ENCODE results near the gene SYT12.

Gene SYT12

DNA sequence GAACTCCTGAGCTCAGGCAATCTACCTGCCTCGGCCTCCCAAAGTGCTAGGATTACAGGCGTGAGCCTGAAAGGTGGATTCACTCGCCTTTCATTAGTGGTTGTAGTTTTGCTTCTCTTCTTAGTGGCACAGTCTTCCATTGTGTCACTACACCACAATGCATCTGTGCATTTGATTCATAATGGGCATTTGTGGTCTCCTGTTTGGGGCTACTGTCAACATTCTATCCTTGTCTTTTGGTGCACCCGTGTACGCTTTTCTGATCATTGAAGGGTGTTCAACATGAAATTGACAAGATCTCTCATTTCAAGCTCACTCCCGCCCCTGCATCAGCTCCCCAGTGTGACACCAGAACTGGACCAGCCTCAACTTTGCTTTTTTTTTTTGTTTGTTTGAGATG lies 2.0 kb upstream of the SYT12 start:
- Histone ChIP-seq H2AFZ (ENCODE audit: low read depth, low read length) (no peak overlapping the region), H3K36me3 (ENCODE audit: insufficient read depth, low read length) (no peaks in the 10 kb centered on the region), H3K27ac (ENCODE audit: low read length) (no peak overlapping the region), H3K9ac (ENCODE audit: low read depth, low read length) (no peak overlapping the region), H3K27me3 (ENCODE audit: insufficient read depth, low read length, poor library complexity) (peaks cover 4% of the 10 kb centered on the region), H3K4me3 (ENCODE audit: low read depth in 1 of 2, low read length in 2 of 2) (no peak overlapping the region), H4K20me1 (ENCODE audit: insufficient read depth, low read length) (peaks cover 14% of the 10 kb centered on the region), H3K4me1 (ENCODE audit: insufficient read depth, low read length) (peaks cover 17% of the 10 kb centered on the region), H3K79me2 (ENCODE audit: insufficient read depth, low read length) (no peaks in the 10 kb centered on the region), H3K9me3 (ENCODE audit: insufficient read depth, low read length, severe bottlenecking) (no peaks in the 10 kb centered on the region), H3K4me2 (ENCODE audit: insufficient read depth, low read length) (no peak overlapping the region)
- no peak for ATAC-seq (ENCODE audit: insufficient read depth, low read depth)
- no peak for DNase-seq
- TF ChIP-seq, protein P1, sequence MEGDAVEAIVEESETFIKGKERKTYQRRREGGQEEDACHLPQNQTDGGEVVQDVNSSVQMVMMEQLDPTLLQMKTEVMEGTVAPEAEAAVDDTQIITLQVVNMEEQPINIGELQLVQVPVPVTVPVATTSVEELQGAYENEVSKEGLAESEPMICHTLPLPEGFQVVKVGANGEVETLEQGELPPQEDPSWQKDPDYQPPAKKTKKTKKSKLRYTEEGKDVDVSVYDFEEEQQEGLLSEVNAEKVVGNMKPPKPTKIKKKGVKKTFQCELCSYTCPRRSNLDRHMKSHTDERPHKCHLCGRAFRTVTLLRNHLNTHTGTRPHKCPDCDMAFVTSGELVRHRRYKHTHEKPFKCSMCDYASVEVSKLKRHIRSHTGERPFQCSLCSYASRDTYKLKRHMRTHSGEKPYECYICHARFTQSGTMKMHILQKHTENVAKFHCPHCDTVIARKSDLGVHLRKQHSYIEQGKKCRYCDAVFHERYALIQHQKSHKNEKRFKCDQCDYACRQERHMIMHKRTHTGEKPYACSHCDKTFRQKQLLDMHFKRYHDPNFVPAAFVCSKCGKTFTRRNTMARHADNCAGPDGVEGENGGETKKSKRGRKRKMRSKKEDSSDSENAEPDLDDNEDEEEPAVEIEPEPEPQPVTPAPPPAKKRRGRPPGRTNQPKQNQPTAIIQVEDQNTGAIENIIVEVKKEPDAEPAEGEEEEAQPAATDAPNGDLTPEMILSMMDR (IDR thresholded peaks at IDR 0.05; ENCODE audit: borderline replicate concordance, extremely low read depth, low read length, poor library complexity, severe bottlenecking) = no peak
- TF ChIP-seq EZH2 (IDR thresholded peaks at IDR 0.05; ENCODE audit: borderline replicate concordance, low read depth, low read length, severe bottlenecking) = no peak

DNA sequence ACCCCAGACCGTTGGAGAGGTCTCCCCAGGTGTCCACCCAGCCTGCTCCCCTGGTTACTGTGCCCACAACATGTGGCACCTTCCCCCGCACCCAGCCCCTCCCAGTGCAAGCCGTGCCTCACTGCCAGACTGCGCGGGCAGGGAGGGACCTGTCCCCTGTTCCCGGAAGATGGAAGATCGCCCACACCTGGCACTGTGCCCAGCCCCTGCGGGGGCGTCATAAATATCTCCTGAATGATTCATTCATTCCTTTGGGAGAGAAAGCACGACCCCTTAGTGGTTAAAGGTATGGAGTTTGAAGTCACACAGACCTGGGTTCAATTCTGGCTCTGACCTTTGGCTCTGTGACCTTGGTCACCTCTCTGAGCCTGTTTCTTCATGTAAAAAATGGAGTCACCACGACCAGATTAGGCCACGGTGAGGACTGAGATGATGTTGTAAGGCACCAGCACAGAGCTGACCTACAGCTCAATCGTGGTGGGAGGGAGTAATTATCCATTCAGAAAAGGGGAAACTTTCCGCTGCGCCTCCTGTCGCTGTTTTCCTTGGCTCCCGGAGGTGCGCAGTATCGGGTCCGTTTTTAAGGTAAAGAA lies 497 bp upstream of the SYT12 start:
- Histone ChIP-seq H3K27ac (ENCODE audit: low read length) (no peak overlapping the region), H3K4me2 (ENCODE audit: insufficient read depth, low read length) (no peak overlapping the region), H3K9ac (ENCODE audit: low read depth, low read length) (no peak overlapping the region), H3K4me1 (ENCODE audit: insufficient read depth, low read length) (peaks cover 17% of the 10 kb centered on the region), H3K27me3 (ENCODE audit: insufficient read depth, low read length, poor library complexity) (peaks cover 4% of the 10 kb centered on the region), H4K20me1 (ENCODE audit: insufficient read depth, low read length) (peaks cover 14% of the 10 kb centered on the region), H3K9me3 (ENCODE audit: insufficient read depth, low read length, severe bottlenecking) (no peaks in the 10 kb centered on the region), H3K79me2 (ENCODE audit: insufficient read depth, low read length) (no peaks in the 10 kb centered on the region), H3K4me3 (ENCODE audit: low read depth in 1 of 2, low read length in 2 of 2) (no peak overlapping the region), H2AFZ (ENCODE audit: low read depth, low read length) (no peak overlapping the region), H3K36me3 (ENCODE audit: insufficient read depth, low read length) (no peaks in the 10 kb centered on the region)
- no peak for ATAC-seq (ENCODE audit: insufficient read depth, low read depth)
- DNase-seq = no peak
- TF ChIP-seq, protein P1 (IDR thresholded peaks at IDR 0.05; ENCODE audit: borderline replicate concordance, extremely low read depth, low read length, poor library complexity, severe bottlenecking) = no peak
- TF ChIP-seq EZH2 (IDR thresholded peaks at IDR 0.05; ENCODE audit: borderline replicate concordance, low read depth, low read length, severe bottlenecking) = no peak

DNA sequence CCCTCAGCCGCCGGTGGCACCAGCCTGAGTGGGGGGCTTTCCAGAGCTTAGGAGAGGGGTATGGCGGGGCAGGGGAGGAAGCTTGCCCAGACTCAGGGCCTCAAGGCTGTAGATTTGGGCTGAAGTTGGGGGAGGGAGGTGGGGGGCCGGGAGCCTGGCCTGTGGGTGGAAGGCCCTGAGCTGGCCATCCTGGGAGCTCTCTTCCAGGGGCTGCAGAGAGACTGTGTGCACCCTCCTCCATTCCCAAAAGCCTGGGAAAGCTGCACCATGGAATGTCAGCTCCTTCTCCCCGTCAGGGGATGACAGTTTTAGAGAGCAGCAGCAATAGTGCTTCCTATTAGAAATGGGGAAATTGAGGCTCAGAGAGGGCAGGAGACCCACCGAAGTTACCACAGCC lies 1.0 kb downstream of the SYT12 start:
- no peak overlapping the region for H2AFZ ChIP-seq (ENCODE audit: low read depth, low read length)
- no peak overlapping the region for H3K9ac ChIP-seq (ENCODE audit: low read depth, low read length)

More for the DNA sequence above, 1.0 kb downstream of the SYT12 start:
- H3K27ac ChIP-seq (ENCODE audit: low read length) = no peak overlapping the region
- H4K20me1 ChIP-seq (ENCODE audit: insufficient read depth, low read length) = peaks cover 14% of the 10 kb centered on the region
- H3K4me1 ChIP-seq (ENCODE audit: insufficient read depth, low read length) = peaks cover 17% of the 10 kb centered on the region
- DNase-seq = no peak
- H3K79me2 ChIP-seq (ENCODE audit: insufficient read depth, low read length) = no peaks in the 10 kb centered on the region
- no peak overlapping the region for H3K4me2 ChIP-seq (ENCODE audit: insufficient read depth, low read length)
- ATAC-seq (ENCODE audit: insufficient read depth, low read depth) = no peak
- peaks cover 9% of the 10 kb centered on the region for H3K27me3 ChIP-seq (ENCODE audit: insufficient read depth, low read length, poor library complexity)
- H3K4me3 ChIP-seq (ENCODE audit: low read depth in 1 of 2, low read length in 2 of 2) = no peak overlapping the region
- H3K9me3 ChIP-seq (ENCODE audit: insufficient read depth, low read length, severe bottlenecking) = no peaks in the 10 kb centered on the region
- no peak for TF ChIP-seq EZH2 (IDR thresholded peaks at IDR 0.05; ENCODE audit: borderline replicate concordance, low read depth, low read length, severe bottlenecking)
- TF ChIP-seq, protein P1 (IDR thresholded peaks at IDR 0.05; ENCODE audit: borderline replicate concordance, extremely low read depth, low read length, poor library complexity, severe bottlenecking) = no peak
- no peaks in the 10 kb centered on the region for H3K36me3 ChIP-seq (ENCODE audit: insufficient read depth, low read length)
